SW 1271 (cell line): ENCODE results near the gene ATP8B4.

Source experiments
- DNase-seq, 2 experiments: peaks; one replicate each; lab custom pipeline; 2025; lab: John Stamatoyannopoulos, UW

The ATP8B4 gene

GRCh38 chr15:49855917-49856637 is 263.0 kb downstream of the ATP8B4 start:
- no peak for DNase-seq

- DNase-seq = no peak
These were observed 266.3 kb downstream of the ATP8B4 start for GRCh38 chr15:49852756-49853155.

DNA sequence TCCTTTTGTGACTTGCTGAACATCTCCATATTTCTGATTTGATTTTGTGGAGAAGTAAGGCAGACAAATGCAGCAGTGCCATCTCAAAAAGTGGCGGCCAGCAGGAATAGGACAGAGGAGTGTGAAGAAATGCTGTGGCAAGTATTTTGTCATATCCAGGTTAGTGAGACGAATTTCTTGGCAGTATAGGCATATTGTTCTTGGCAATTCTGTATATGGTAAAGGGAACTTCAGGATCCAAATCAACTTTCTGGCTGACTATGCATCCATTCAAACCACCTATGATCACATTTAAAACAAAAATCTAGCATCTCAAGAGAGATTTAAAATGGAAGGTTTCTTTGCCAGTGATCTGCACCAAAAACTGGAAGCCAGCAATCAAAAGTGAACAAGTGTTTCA is 270.2 kb downstream of the ATP8B4 start:
- no peak for DNase-seq

DNA sequence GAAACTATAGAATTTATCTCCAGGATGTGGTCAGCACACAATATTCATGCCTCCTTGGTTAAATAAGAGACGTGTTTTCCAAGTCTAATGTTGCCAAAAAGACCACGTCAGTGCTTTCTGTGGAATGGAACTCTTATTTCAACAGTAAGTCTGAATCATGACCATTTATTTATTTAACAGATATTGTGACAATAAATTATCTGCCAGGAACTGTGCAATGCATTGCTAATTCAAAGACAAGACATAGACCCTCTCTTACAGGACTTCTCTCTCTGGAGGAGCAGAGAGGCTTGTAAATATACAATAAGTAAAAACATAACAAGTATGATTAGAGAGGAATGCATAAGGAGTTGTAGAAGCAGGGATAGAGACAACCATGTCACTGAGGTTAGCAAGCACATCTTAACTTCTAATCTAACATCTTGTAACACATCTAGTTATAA is 270.7 kb downstream of the ATP8B4 start:
- DNase-seq = no peak

- no peak for DNase-seq
These were observed 271.4 kb downstream of the ATP8B4 start for GRCh38 chr15:49847423-49848281.

DNA sequence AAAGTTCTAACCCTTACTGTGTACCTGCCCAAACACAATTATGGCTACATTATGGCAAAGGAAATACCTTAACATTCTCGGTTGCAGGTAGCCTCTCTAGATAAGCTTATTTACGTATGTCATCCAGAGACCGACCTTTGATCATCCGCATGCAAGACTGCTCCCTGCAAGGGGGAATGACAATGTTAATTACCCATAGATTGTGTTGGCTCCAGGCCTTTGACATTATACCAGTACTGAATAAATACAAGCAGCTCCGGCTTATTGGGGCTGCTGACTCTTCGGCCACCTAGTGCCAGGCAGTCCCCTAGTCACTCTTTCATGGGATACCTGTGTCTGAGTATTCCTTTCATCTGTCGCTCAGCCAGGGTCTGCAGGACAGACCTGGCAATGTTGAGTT is 274.6 kb downstream of the ATP8B4 start:
- no peak for DNase-seq

- DNase-seq = no peak
These were observed 275.3 kb downstream of the ATP8B4 start for GRCh38 chr15:49843725-49844124.

GRCh38 chr15:49842031-49842730 is 276.9 kb downstream of the ATP8B4 start:
- DNase-seq = no peak

DNA sequence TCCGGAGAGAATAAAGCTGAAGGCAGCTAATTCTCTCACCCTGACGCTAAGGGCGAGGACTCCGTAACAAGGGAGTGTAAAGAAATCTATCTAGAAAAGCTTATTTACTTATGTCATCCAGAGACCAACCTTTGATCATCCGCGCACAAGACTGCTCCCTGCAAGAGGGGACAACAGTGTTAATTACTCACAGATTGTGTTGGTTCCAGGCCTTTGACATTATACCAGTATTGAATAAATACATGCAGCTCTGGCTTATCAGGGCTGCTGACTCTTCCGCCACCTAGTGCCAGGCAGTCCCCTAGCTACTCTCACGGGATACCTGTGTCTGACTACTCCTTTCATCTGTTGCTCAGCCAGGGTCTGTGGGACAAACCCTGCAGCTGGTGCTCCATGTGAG is 286.5 kb downstream of the ATP8B4 start:
- DNase-seq = no peak

DNA sequence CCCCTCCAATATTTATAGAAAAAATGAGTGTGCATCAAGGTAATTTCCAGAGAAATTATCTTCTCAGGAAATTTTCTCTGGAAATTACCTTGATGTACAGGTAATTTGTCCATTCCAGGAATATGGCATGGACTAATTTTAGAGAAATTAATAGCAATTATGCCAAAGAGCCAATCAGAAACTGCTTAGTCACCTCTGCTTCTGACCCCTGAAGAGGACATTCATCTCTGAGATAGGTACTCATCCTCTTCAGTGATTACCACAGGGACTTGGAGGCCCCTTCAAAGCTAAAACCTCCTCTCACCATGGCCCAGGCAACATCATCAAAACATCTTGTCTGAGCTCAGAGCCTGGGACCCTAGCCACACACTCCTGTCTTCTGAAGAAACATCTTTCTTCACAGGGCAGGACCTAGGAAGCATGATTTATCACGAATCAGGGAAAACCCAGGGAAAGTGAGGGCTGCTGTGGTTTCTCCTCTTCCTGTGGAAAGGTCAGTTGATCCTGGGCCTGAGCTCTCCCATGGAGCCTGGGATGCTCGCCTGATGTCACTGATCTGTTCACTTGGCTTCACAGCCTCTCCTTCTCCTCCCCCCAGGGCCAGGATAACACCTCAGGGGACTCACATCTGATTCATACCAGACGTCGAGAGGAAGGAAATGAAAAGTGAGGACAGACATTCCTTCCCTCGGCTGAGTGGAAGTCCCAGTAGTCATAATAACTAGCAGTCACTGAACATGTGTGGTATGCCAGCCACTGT is 287.6 kb downstream of the ATP8B4 start:
- peak in 1 of 2 experiments; percentile 1 for DNase-seq

GRCh38 chr15:49830391-49830790 is 288.6 kb downstream of the ATP8B4 start:
- no peak for DNase-seq

GRCh38 chr15:49827311-49827710 is 291.7 kb downstream of the ATP8B4 start:
- no peak for DNase-seq

- DNase-seq = no peak
These were observed 292.3 kb downstream of the ATP8B4 start for GRCh38 chr15:49826640-49827234.

GRCh38 chr15:49824775-49825099 is 294.3 kb downstream of the ATP8B4 start:
- DNase-seq = no peak

- DNase-seq = no peak
These were observed 294.9 kb downstream of the ATP8B4 start for GRCh38 chr15:49823987-49824774.

- no peak for DNase-seq
These were observed 301.9 kb downstream of the ATP8B4 start for GRCh38 chr15:49817100-49817499.

DNA sequence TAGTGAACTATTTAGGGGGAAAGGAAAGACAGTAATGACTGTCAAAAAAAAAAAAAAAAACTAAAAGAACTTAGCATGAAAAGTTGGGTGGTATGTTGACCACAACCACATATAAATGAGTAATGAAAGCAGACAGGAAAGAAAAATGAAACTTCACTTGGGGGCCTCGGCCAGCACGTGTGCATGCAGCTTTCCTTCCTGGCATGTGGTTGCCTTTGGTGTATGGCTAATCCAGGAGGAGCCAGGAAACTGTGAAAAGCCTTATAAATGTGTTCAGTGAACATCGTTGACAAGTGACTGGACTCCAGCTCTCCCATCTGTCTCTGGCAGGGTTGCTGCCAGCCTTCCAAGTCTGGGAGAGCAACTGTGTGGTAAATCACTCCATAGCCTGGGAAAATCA is 303.1 kb downstream of the ATP8B4 start:
- no peak for DNase-seq

- no peak for DNase-seq
These were observed 303.5 kb downstream of the ATP8B4 start for GRCh38 chr15:49815526-49815925.

DNA sequence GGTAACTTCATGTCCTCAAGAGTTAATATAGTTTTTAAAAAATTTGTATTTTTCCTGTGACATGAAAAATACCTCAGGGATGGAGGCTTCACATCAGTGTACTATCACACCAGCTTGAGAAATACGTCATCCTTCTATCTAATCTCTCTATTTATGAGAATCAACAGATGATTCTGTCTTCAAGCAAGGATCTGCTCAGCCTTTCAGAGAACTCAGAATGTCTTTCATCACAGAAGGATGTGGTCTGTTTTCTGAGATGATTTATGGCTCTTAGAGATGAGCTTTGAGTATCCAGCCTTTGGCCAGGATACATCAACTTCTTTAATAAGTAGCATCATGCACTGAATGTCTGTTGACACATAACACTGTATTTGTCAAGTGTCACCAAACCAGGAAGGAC is 304.3 kb downstream of the ATP8B4 start:
- no peak for DNase-seq

- no peak for DNase-seq
These were observed 305.4 kb downstream of the ATP8B4 start for GRCh38 chr15:49813625-49814024.

GRCh38 chr15:49810720-49811119 is 308.3 kb downstream of the ATP8B4 start:
- no peak for DNase-seq
